Measurements from ENCODE around the gene C17orf114. TPM values are rescaled to one million over a fixed set of nuclear protein-coding genes. Genes with fewer than 3 reads are reported as not detected.

The C17orf114 gene

GRCh38 chr17:4759776-4760236, 42.3 kb downstream of the C17orf114 start:
- no peaks in the 10 kb centered on the region for H3K36me3 Mint-ChIP-seq (ENCODE audit: unreplicated experiment)
- peaks cover 2% of the 10 kb centered on the region for H3K27me3 Mint-ChIP-seq (ENCODE audit: unreplicated experiment)
- H3K9me3 Mint-ChIP-seq (ENCODE audit: unreplicated experiment) = peaks cover 2% of the 10 kb centered on the region
- no peaks in the 10 kb centered on the region for H3K4me1 Mint-ChIP-seq (ENCODE audit: low read depth, unreplicated experiment)
- no peak overlapping the region for H3K27ac Mint-ChIP-seq (ENCODE audit: unreplicated experiment)
- H3K4me3 Mint-ChIP-seq (ENCODE audit: unreplicated experiment) = no peak overlapping the region
- TF ChIP-seq, protein P1, sequence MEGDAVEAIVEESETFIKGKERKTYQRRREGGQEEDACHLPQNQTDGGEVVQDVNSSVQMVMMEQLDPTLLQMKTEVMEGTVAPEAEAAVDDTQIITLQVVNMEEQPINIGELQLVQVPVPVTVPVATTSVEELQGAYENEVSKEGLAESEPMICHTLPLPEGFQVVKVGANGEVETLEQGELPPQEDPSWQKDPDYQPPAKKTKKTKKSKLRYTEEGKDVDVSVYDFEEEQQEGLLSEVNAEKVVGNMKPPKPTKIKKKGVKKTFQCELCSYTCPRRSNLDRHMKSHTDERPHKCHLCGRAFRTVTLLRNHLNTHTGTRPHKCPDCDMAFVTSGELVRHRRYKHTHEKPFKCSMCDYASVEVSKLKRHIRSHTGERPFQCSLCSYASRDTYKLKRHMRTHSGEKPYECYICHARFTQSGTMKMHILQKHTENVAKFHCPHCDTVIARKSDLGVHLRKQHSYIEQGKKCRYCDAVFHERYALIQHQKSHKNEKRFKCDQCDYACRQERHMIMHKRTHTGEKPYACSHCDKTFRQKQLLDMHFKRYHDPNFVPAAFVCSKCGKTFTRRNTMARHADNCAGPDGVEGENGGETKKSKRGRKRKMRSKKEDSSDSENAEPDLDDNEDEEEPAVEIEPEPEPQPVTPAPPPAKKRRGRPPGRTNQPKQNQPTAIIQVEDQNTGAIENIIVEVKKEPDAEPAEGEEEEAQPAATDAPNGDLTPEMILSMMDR (IDR thresholded peaks at IDR 0.05; ENCODE audit: partially characterized antibody, unreplicated experiment) = no peak
- DNase-seq = no peak

DNA sequence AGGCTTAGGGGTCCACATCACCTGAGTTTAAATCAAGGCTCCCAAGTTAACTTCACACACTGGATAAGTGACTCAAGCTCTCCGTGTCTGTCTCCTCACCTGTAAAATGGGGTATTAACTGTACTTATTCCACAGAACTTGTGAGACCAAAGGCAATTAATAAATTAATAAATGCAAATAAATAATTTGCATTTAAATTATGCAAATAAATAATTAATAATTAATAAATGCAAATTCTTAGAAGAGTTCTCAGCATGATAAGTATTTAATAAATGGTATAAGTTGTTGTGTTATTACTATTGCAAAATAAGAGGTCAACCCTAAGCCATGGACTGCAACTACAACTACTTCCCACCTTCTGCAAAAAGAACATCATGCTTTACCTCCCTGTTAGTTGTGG, 48.7 kb downstream of the C17orf114 start:
- H3K4me1 Mint-ChIP-seq (ENCODE audit: low read depth, unreplicated experiment) = no peaks in the 10 kb centered on the region
- H3K27me3 Mint-ChIP-seq (ENCODE audit: unreplicated experiment) = no peaks in the 10 kb centered on the region

DNA sequence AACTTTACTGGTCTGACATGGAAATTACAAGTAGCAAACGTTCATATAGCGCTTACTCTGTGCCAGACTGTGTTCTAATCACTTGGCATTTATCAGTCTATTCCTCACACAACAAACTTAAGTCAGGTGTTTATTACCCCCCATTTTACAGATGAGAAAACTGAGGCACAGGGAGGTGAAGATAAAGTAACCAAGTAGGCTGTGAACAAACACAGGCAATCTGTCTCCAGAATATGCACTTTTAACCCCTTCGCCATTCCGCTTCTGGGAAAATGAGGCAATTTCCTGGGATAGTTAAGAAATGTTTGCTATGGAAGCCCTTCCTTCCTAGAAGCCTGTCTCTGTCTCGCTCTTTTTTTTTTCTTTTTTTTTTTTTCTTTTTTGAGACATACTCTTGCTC, 50.2 kb downstream of the C17orf114 start:
- peaks cover 5% of the 10 kb centered on the region for H3K9me3 Mint-ChIP-seq (ENCODE audit: unreplicated experiment)
- H3K36me3 Mint-ChIP-seq (ENCODE audit: unreplicated experiment) = no peaks in the 10 kb centered on the region
- peak overlapping the region; percentile 6 for H3K27ac Mint-ChIP-seq (ENCODE audit: unreplicated experiment)
- no peak for DNase-seq
- H3K4me3 Mint-ChIP-seq (ENCODE audit: unreplicated experiment) = no peak overlapping the region
- TF ChIP-seq, protein P1 (IDR thresholded peaks at IDR 0.05; ENCODE audit: partially characterized antibody, unreplicated experiment) = no peak
- no peaks in the 10 kb centered on the region for H3K27me3 Mint-ChIP-seq (ENCODE audit: unreplicated experiment)
- no peaks in the 10 kb centered on the region for H3K4me1 Mint-ChIP-seq (ENCODE audit: low read depth, unreplicated experiment)

More for the DNA sequence above, 48.7 kb downstream of the C17orf114 start:
- H3K9me3 Mint-ChIP-seq (ENCODE audit: unreplicated experiment) = peaks cover 5% of the 10 kb centered on the region
- TF ChIP-seq, protein P1 (IDR thresholded peaks at IDR 0.05; ENCODE audit: partially characterized antibody, unreplicated experiment) = no peak
- H3K27ac Mint-ChIP-seq (ENCODE audit: unreplicated experiment) = no peak overlapping the region
- no peak overlapping the region for H3K4me3 Mint-ChIP-seq (ENCODE audit: unreplicated experiment)
- no peaks in the 10 kb centered on the region for H3K36me3 Mint-ChIP-seq (ENCODE audit: unreplicated experiment)
- DNase-seq = no peak

Other genes with a start within 250 kb of the C17orf114 start
- gene MYBBP1A, start 246.9 kb downstream of the C17orf114 start, total RNA-seq (ENCODE audit: unreplicated experiment) = 44.8 TPM
- gene GGT6, start 241.8 kb downstream of the C17orf114 start, total RNA-seq (ENCODE audit: unreplicated experiment) = not detected
- 22.0 TPM for gene SMTNL2, start 217.8 kb downstream of the C17orf114 start, total RNA-seq (ENCODE audit: unreplicated experiment)
- not detected for gene ALOX15, start 160.7 kb downstream of the C17orf114 start, total RNA-seq (ENCODE audit: unreplicated experiment)
- 63.7 TPM for gene PELP1, start 98.2 kb downstream of the C17orf114 start, total RNA-seq (ENCODE audit: unreplicated experiment)
- gene ARRB2, start 91.7 kb downstream of the C17orf114 start, total RNA-seq (ENCODE audit: unreplicated experiment) = 106 TPM
- gene MED11, start 70.9 kb downstream of the C17orf114 start, total RNA-seq (ENCODE audit: unreplicated experiment) = 12.5 TPM
- gene ZMYND15, start 62.5 kb downstream of the C17orf114 start, total RNA-seq (ENCODE audit: unreplicated experiment) = not detected
- not detected for gene CXCL16, start 62.4 kb downstream of the C17orf114 start, total RNA-seq (ENCODE audit: unreplicated experiment)
- not detected for gene TM4SF5, start 30.4 kb downstream of the C17orf114 start, total RNA-seq (ENCODE audit: unreplicated experiment)
- 2.5 TPM for gene VMO1, start 16.0 kb downstream of the C17orf114 start, total RNA-seq (ENCODE audit: unreplicated experiment)
- gene GLTPD2, start 13.4 kb downstream of the C17orf114 start, total RNA-seq (ENCODE audit: unreplicated experiment) = not detected
- 128 TPM for gene PSMB6, start 6.2 kb downstream of the C17orf114 start, total RNA-seq (ENCODE audit: unreplicated experiment)
- 61.4 TPM for gene PLD2, start 4.8 kb upstream of the C17orf114 start, total RNA-seq (ENCODE audit: unreplicated experiment)
- gene MINK1, start 31.0 kb upstream of the C17orf114 start, total RNA-seq (ENCODE audit: unreplicated experiment) = 130 TPM
- 11.1 TPM for gene C17orf107, start 97.2 kb upstream of the C17orf114 start, total RNA-seq (ENCODE audit: unreplicated experiment)
- gene CHRNE, start 100.8 kb upstream of the C17orf114 start, total RNA-seq (ENCODE audit: unreplicated experiment) = 0.69 TPM
- gene GP1BA, start 129.9 kb upstream of the C17orf114 start, total RNA-seq (ENCODE audit: unreplicated experiment) = 0.47 TPM
- 72.2 TPM for gene SLC25A11, start 137.7 kb upstream of the C17orf114 start, total RNA-seq (ENCODE audit: unreplicated experiment)
- gene RNF167, start 137.9 kb upstream of the C17orf114 start, total RNA-seq (ENCODE audit: unreplicated experiment) = 96.1 TPM
- gene PFN1, start 146.2 kb upstream of the C17orf114 start, total RNA-seq (ENCODE audit: unreplicated experiment) = 356 TPM
- gene ENO3, start 148.8 kb upstream of the C17orf114 start, total RNA-seq (ENCODE audit: unreplicated experiment) = 62.1 TPM
- gene SPAG7, start 165.5 kb upstream of the C17orf114 start, total RNA-seq (ENCODE audit: unreplicated experiment) = 69.6 TPM
- 61.4 TPM for gene CAMTA2, start 185.3 kb upstream of the C17orf114 start, total RNA-seq (ENCODE audit: unreplicated experiment)
- 0.44 TPM for gene INCA1, start 195.2 kb upstream of the C17orf114 start, total RNA-seq (ENCODE audit: unreplicated experiment)
- 5.6 TPM for gene KIF1C, start 195.6 kb upstream of the C17orf114 start, total RNA-seq (ENCODE audit: unreplicated experiment)
- gene SLC52A1, start 233.1 kb upstream of the C17orf114 start, total RNA-seq (ENCODE audit: unreplicated experiment) = not detected

Data from glutamatergic neuron (in vitro differentiated cells).